ENCODE measurements around the gene ASCC3.

Gene ASCC3

GRCh38 chr6:100905067-100905466 is 23.9 kb upstream of the ASCC3 start:
- Histone ChIP-seq H3K27ac (no peak overlapping the region), H3K4me1 (no peaks in the 10 kb centered on the region), H3K36me3 (no peaks in the 10 kb centered on the region), H3K27me3 (no peaks in the 10 kb centered on the region), H3K4me3 (no peak overlapping the region), H3K9me3 (no peaks in the 10 kb centered on the region)
- intact Hi-C loops (cut with DNase I; ENCODE audit: low total_unique reads), result no loop called here
- TF ChIP-seq CTCF (IDR thresholded peaks at IDR 0.05), result no peak
- DNase-seq, result no peak

- intact Hi-C loops (cut with DNase I; ENCODE audit: low total_unique reads), result no loop called here
- Histone ChIP-seq H3K4me1 (no peaks in the 10 kb centered on the region), H3K4me3 (no peak overlapping the region), H3K27ac (no peak overlapping the region), H3K27me3 (no peaks in the 10 kb centered on the region), H3K36me3 (no peaks in the 10 kb centered on the region), H3K9me3 (no peaks in the 10 kb centered on the region)
- TF ChIP-seq CTCF (IDR thresholded peaks at IDR 0.05), result no peak
- no peak for DNase-seq
These were observed 23.2 kb upstream of the ASCC3 start for GRCh38 chr6:100904316-100904715.

DNA sequence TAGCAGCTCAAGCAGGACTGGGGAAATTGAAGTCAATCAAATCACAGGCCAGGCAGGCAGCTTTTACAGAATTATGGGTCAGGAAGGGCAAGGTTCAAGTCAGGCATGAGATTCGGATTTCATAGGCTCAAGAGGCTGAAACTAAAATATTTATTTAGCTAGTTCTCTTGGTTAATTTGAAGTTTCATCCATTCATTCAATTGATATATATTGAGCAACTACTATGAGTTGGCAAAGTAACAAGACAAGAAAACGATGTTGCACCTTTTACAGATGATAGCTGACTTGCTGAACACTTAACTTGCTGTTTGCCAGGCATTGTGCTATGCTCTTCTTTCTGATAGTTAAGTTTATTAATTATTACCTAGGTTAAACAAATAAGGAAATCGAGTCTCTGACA is 20.5 kb upstream of the ASCC3 start:
- no peak for DNase-seq
- Histone ChIP-seq H3K27ac (no peak overlapping the region), H3K4me3 (no peak overlapping the region), H3K9me3 (no peaks in the 10 kb centered on the region), H3K36me3 (no peaks in the 10 kb centered on the region), H3K27me3 (no peaks in the 10 kb centered on the region), H3K4me1 (no peaks in the 10 kb centered on the region)
- intact Hi-C loops (cut with DNase I; ENCODE audit: low total_unique reads), result no loop called here
- no peak for TF ChIP-seq CTCF (IDR thresholded peaks at IDR 0.05)

DNA sequence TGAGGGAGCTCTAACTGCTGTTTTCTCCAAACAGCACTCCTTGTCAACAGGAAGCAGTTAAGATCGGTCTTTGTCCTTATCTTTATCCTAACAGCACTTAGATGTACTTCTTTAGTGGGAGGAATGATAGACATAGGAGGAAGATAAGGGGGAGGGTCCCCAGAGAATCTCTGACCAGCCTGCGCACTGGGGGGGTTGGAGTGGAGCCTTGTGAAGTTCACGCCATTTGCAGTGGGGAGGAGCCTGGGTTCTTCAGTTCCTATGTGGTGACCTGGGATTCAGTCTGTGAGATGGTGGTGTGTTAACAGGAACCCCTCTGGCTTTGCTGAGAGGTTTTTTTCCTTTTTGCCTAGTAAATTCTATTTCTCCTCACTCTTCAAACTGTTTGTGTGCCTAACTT is 18.1 kb upstream of the ASCC3 start:
- no peak for DNase-seq
- intact Hi-C loops (cut with DNase I; ENCODE audit: low total_unique reads), result no loop called here
- no peak overlapping the region for H3K4me3 ChIP-seq
- H3K36me3 ChIP-seq, result no peaks in the 10 kb centered on the region
- TF ChIP-seq CTCF (IDR thresholded peaks at IDR 0.05), result no peak
- no peaks in the 10 kb centered on the region for H3K27me3 ChIP-seq
- H3K27ac ChIP-seq, result no peak overlapping the region
- H3K9me3 ChIP-seq, result no peaks in the 10 kb centered on the region
- no peaks in the 10 kb centered on the region for H3K4me1 ChIP-seq

- Histone ChIP-seq H3K36me3 (no peaks in the 10 kb centered on the region), H3K4me3 (no peak overlapping the region), H3K27ac (no peak overlapping the region), H3K27me3 (no peaks in the 10 kb centered on the region), H3K4me1 (no peaks in the 10 kb centered on the region), H3K9me3 (no peaks in the 10 kb centered on the region)
- TF ChIP-seq CTCF (IDR thresholded peaks at IDR 0.05), result no peak
- DNase-seq, result no peak
- intact Hi-C loops (cut with DNase I; ENCODE audit: low total_unique reads), result no loop called here
These were observed 16.5 kb upstream of the ASCC3 start for GRCh38 chr6:100897671-100898070.

- H3K9me3 ChIP-seq, result no peaks in the 10 kb centered on the region
- H3K4me1 ChIP-seq, result peaks cover 0 to 12% (median 2%) of the 10 kb centered on the region in 4 donors
- DNase-seq, result no peak
These were observed 12.6 kb upstream of the ASCC3 start for GRCh38 chr6:100893743-100894142.

More at GRCh38 chr6:100893743-100894142, 12.6 kb upstream of the ASCC3 start:
- Histone ChIP-seq H3K27me3 (no peaks in the 10 kb centered on the region), H3K27ac (no peak overlapping the region), H3K4me3 (no peak overlapping the region), H3K36me3 (no peaks in the 10 kb centered on the region)
- TF ChIP-seq CTCF (IDR thresholded peaks at IDR 0.05), result no peak
- intact Hi-C loops (cut with DNase I; ENCODE audit: low total_unique reads), result no loop called here

Measured in tibial artery (tissue), 4 donors.